8988T (cell line): ENCODE measurements around the gene PUS10.
"Not testable (repeated sequence)": the region's sequence is repeated elsewhere in the genome, so short reads cannot be mapped to it uniquely, and the experiment has no call there.

Source experiments
- DNase-seq: peaks from one replicate; pipeline ENCODE4 v3.0.0; 2011

Gene PUS10

DNA sequence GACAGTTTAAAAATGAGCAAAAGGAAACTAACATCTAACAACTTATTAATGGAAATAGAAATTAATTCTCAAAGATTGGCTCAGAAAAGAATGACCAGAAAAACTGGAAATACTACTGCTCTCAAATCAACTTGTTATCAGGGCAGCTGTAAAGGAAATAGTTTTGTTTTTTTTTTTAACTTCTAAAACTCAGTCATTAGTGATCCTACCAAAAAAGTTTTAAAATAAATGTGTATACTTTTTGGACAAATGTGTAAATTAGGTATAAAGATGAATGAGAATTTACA, 52.6 kb downstream of the PUS10 start:
- no peak for DNase-seq

DNA sequence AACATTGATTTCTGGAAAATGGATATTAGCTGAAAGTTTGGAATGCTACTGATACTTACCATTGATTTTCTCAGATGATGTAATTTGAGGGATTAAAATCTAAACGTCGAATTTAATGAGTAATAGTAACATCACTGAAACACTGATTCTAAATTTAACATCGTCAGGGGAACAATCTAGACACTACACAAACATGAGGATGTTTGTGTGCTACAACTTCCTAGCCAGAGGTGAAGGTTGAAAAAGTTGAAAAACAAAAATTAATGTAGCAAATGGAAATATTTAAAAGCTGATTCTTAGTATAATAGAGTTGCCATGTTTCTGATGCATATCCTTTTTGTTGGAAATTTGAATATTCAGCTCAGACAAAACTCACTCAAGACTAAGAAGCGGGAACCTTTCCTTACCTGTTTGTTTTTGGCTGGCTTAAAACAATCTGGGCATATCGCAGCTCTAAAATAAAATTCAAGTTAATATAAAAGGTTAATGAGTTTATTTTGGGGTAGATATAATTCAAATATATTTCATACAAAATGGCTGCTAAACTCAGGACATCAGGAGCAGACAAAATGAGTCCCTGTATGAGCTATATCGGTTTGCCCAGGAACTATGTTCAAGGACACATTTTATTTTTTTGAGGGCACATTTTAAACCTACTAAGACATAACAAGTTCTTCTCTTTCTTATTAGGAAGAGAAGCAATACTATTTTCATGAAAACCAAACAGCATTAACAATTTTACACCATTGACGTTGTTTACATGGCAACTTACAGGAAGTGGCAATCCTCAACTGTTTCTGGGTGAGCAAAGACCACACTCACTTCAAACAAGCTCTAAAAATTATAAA, 53.2 kb downstream of the PUS10 start:
- no peak for DNase-seq

DNA sequence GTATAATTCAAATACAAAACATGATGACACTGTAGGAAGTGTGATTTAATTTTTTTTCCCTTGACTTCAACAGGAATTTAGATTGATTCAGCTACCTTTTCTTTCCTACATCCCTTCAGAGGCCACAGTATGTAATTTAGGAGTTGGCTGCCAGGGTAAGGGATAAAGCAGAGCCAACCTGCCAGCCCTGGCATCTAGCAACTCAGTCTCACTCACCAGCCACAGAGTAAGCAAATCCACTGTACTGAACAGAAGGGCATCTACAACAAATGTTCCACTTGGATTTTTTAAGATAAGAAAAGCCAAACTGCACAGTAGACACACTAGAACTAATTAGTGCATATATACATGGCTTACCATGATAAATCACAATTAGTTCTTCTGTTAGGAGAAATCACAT, 54.9 kb downstream of the PUS10 start:
- DNase-seq = no peak

DNA sequence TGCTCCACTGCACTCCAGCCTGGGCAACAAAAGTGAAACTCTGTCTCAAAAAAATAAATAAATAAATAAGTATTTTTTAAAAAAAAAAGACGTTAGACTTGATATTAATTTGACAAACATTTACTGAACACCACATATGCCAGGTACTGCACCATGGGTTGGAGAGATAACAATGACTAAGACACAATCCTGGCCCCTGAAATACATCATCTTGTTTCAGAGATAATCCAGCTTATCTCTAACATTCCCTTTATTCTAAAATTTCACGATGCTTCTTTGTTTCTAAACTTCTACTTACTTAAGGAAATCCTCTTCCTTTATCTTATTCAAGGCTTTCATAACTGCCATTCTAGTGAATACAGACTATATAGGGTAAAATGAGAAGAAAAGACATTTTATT, 55.5 kb downstream of the PUS10 start:
- DNase-seq = no peak

DNA sequence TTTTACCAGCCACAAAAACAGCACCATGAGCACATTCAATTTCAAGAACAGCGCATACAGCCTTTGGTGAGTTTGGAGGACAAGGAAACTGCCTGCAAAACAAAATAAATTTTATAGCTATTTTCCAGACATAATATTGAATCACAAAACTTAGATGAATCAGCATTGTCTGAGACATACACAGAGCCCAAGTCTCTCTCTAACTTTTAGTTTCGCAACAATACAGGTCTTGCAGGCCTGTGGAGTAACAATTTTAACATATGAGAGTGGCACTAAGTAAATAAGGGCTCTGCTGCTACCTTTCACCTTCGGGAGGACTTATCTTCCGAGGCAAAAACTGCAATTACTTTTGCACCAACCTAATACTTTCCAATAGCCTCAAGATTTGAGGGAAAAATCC, 56.6 kb downstream of the PUS10 start:
- DNase-seq = no peak

DNA sequence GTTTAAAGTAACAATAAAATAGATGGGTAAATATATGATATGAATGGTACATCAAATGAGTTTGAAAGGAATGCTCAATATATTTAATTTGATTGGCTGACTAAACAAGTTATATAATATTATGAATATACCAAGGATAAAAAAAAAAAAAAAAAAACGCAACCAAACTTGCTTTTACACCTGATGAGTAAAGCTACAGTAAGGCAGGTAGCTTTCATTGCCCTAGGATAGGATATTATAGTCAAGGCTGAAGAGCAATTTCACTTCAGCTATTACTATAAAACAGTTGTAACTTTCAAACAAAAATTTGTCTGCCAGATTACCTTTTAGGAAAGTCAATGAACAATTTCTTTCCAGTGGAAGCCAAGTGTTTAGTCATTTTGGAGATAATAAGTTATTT, 57.3 kb downstream of the PUS10 start:
- DNase-seq = no peak

DNA sequence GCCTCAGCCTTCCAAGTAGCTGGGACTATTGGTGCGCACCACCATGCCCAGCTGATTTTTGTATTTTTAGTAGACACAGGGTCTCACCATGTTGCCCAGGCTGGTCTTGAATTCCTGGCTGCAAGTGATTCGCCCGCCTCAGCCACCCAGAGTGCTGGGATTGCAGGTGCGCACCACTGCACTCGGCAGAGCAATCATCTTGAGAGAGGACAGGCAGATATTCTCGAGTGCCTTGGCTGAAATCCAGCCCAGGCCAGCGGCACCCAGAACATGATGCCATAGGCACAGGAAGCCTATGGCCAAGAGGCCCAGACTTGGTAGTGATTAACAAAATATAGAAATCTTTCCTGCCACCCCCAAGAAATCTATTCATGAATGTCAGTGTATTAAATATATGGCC, 58.6 kb downstream of the PUS10 start:
- no peak for DNase-seq

DNA sequence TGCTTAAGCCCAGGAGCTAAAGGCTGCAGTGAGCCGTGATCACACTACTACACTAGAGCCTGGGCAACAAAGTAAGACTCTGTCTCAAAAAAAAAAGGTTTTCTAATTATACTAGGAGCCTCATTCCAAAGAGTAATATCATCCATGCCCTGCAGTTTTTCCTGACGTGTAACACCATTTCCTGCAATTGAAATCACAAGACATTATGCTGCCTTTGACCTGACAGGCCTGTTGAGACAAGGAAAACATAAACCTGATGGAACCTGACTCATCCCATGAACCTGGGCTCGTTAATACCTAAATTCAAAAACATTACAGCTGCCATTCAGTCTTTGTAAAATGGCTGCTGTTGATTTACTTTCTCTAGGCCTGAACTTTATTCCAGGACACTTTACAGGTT, 59.3 kb downstream of the PUS10 start:
- DNase-seq = no peak

DNA sequence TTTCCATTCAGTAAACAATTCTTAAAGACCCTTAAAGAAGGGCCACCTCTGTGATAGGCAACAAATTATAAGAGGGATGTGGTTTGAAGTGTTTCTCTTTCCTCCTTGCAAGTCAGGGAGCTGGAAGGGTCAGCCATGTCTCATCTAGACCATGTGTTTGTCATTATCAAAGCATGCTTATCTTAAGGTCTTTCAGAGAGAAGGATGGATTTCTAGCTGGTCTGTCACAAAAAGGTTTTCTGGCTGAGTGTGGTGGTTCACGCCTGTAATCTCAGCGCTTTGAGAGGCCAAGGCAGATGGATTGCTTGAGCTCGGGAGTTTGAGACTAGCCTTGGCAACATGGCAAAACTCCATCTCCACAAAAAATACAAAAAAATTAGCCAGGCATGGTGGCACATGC, 59.7 kb downstream of the PUS10 start:
- DNase-seq = no peak

DNA sequence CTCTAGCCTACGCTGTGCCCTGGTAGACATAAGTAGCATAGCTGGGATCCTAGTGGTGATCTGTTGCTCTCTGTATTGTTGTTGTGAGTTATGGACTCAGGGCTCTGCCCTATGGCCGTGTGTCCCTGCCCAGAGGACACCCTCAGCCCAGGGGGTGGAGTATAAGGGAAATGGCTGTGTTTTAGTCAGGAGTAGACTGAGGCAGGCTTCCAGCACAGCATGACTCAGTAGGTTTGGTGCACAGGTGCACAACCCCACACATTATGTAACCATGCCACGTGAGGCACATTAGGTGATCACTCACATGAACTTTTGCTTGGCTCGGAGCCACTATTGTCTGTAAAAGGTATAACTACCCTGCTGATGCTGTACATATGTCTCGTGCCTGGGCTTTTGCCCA, 60.4 kb downstream of the PUS10 start:
- no peak for DNase-seq

DNA sequence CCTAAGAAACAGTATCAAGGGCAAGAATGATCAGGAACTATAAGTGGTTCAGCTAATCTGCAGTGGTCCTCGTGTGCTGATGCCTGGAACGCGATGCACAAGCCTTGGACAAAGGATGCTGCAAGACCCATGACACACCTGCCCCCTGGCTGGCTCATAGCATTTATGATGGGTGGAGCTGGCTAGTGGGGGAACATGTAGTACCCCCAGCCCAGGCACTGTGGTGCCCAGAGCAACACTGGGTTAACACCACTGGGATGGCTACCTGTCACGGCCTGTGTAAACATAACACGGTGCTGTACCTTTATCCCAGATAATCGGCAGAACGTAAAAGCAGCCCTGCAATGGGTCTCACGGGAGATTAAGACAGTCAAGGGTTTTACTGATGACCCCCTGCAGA, 60.8 kb downstream of the PUS10 start:
- no peak for DNase-seq

DNA sequence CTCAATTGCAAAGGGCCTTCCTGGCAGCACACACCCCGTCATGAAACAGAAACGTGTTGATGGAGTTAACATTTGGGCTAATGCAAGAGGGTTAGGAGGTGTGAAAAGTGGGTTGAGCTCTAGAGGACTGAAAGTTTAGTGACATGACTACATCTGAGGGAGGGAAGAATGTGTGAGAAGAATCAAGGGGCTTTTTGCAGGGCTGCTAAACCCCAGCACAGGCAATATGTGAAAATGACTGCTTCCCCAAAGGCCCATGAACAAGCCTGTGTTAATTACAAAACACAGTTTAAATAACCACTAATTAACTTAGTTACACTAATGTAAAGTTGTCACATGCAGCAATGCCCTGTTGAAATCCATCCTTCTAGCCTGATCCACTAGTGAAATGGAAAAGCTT, 63.9 kb downstream of the PUS10 start:
- DNase-seq = no peak

DNA sequence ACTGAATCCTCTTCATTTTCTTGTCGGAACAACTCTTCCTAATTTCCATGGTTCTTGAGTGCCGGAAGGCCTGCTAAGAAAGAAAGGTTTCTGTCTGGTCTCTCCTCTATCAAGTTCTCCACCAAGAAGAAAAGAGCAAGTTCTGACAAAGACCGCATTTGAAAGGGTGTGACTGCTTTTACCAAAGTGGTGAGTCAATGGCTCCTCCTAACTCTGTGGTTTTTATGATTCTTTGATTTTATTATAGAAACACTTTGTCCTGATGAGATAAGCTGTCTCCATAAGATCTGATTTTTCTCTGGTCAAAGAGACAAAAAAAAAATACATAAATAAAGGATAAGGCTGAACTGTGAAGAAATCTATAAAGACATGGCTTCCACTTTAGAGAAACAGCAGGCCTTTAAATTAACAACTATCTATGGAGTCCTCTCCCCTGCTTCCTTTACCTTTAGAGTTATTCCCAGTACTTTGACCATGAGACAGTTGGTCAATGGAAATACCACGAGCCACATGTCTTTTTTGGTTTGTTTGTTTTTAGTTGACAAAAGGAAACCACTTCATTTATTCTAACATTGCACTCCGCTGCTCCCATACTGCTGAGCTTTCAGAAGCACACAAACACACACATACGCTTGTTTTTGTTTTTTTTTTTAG, 69.0 kb downstream of the PUS10 start:
- no peak for DNase-seq

DNA sequence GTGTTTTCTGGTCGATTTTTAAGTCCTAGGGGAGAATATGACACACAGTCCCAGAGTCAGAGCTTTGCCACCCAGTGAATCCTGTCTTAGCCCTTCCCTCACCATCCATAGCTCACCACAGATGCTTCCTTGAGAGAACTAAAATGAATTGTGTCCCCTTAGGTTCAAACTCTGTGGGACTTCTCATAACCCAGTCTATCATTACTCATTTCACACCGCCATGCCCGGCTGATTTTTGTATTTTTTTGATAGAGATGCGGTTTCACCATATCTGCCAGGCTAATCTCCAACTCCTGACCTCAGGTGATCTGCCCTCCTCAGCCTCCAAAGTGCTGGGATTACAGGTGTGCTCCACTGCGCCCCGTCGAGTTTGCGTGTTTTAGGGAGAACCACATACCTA, 69.9 kb downstream of the PUS10 start:
- no peak for DNase-seq

DNA sequence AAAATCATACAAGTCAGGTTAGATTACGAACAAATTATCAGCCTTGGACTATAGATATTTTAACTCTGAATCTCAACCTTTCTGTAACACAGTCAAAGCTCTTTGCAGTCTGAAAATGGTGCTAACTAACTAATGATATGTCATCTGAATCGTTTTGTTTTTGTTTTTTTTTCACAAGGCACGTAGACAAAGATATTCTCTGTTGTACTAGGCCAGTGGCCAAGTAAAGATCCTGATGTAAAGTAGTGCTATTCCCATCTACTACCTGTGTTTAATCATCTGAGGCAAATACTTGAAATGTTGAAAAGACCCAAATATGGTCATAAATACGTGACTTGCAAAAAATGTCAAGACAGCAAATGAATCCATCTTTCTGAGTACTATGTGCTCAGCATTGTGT, 71.0 kb downstream of the PUS10 start:
- DNase-seq = no peak

DNA sequence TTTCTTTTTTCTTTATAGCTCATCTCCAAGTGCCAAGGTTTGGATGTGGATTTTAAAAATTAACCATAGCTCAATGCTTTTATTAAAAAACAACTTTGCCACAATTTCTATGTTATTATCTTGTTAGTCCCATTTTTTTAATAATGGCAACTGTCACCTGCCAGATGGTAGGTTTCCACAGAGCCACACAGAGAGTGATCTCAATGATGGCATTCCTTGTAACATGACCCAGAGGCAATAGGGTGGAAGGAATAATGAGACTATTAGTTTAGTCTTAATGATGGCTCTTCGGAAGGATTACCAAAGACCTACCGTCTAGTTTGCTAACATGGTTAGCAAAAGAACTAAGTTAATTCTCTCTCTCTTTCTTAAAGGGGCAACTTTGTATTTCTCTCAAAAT, 72.7 kb downstream of the PUS10 start:
- no peak for DNase-seq

DNA sequence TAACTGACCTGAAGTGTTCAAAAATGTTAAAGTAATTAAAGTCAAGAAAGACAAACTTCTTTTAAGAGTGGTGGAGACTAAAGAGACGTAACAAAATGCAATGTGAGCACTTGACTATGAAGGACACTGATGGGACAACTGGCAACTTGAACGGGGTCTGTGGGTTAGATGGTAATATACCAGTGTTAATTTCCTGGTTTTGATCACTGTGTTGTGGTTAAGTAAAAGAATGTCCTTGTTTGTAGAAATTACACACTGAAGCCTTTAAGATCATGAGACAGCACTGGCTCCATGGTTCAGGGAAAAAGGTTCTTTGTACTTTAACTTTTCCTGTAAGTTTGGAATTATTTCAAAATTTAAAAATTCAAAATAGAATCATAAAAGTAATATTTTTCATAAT, 78.4 kb downstream of the PUS10 start:
- no peak for DNase-seq

DNA sequence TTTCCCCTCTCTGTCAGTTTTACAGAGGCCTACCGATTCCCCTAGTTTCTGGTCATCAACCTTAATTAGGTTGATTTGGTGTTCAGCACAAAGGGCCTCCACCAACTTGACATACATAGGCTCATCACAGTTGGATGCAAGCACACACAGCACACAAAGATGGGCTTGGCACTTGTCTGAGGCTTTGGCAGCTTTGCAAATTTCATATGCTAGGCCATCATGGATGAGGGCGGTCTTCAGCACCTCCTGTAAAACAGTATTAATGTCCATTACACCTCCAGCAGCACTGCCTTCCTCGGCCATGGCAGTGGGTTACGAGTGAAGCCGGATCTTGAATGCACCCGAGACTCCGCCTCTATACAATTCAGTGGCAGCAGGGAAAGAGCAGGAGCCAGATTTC, 79.8 kb downstream of the PUS10 start:
- DNase-seq = no peak

DNA sequence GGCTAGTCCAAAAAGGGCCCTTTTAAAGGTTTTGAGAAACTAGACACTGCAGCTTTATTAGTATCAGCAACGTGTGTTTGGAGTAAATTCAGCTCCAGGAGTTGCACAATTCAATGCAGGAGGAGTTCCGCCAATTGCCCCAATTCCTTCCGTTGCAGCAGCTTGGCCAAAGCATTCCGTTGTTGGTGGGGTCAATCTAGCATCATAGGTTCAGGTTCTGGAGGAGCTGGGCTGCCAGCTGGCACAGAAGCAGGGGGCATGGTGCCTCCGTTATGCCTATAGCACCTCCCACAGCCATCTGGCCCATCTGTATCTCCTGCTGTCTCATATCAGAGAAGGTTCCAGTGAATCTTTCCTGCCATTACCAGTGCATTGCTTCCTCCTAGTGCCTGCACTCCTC, 81.3 kb downstream of the PUS10 start:
- DNase-seq = no peak

DNA sequence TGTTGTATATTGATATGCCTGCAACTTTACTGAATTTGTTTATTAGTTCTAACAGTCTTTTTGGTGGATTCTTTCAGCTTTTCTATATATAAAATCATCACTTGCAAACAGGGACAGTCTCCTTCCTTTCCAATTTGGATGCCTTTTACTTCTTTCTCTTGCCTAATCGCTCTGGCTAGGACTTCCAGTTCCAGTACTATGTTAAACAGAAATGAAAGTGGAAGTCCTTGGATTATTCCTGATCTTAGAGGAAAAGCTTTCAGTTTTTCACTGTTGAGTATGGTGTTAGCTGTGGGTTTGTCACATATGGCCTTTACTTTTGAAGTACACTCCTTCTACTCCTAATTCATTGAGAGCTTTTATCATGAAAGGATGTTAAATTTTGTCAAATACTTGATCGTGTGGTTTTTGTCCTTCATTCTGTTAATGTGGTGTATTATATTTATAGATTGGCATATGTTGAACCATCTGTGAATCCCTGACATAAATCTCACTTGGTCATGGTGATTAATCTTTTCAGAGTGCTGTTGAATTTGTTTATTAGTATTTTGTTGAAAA, 83.8 kb downstream of the PUS10 start:
- no peak for DNase-seq

DNA sequence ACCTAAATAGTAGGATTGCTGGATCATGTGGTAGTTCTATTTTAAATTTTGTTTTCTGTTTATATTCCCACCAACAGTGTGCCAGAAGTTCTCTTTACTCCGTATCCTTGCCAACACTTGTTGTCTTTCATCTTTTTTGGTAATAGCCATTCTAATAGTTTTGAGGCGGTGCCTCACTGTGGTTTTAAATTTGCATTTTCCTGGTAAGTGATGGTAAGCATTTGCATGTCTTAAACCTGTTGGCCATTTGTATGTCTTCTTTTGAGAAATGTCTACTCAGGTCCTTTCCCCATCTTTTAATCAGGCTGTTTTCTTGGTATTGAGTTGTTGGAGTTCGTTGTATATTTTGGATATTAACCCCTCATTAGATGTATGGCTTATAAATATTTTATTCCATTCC, 85.1 kb downstream of the PUS10 start:
- no peak for DNase-seq

DNA sequence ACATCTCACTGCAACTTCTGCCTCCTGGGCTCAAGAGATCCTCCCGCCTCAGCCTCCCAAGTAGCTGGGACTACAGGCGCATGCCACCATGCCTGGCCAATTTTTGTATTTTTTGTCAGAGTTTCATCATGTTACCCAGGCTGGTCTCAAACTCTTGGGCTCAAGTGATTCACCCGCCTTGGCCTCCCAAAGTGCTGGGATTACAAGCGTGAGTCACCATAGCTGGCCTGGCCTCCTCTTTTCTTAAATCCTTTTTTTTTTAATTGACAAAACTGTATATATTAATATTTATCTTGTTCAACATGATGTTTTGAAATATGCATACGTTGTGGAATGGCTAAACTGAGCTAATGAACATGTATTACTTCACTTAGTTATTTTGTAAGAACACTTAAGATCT, 86.0 kb downstream of the PUS10 start:
- not testable (repeated sequence) for DNase-seq

DNA sequence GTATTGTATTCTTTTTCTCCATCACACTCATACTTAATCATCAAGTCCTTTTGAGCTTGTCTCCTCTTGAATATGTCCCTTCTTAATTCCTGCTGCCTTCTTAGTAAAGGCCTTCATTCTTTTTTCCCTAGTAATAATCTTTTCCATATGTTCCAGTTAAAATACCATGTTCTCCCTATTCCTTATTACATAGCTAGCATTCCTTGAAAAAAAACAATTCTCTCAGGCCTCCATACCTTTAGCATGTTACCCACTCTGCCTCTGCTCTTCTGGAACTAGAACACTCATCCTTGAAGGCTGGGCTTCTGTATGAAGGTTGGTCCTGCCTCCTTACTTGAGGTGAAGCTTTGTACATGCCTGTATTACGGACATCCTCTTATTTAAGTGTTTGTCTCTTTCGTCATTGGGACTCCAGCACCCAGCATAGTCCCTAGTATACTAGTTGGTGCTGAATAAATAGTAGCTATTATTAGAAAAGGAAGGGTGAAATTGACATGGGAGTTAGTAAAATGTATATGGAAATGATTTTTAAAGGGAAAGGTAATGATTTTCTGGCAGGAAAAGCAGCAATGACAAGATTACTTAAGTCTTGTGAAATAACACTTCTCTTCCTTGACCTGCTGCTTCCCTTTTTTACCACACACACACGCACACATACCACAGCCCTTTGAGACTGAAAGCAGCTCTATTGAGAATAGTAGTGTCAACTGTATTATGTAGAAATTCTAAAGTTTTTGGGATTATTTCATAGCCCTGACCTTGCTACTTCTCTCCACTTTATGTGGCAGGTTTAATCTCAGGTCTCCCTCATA, 91.1 kb downstream of the PUS10 start:
- DNase-seq = no peak
